IPS-11a (cell line): Measurements from ENCODE around the gene CTAG1A.
"Not testable (repeated sequence)": the region's sequence is repeated elsewhere in the genome, so short reads cannot be mapped to it uniquely, and the experiment has no call there.

Experiments used
- H3K4me3 ChIP-seq: one replicate; pipeline ENCODE4 v1.5.1; 2013; ENCODE audit warnings: low read depth, low read length, control low read depth

The CTAG1A gene

DNA sequence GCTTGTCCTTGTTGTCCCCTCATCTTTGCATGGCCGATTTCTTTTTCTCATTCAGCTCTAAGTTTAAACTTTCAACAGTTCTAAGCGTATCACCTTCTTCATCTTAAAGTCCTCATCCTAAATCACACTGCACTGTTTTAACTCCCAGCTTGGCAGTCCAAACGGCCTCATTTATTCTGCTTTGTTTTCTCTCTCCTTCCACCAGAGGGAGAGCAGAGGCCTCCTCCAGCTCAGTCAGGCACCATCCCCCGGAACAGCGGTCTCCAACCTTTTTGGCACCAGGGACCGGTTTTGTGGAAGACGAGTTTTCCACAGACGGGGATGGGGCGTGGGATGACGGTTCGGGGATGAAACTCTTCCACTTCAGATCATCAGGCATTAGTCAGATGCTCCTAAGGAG, 14.6 kb upstream of the CTAG1A start:
- not testable (repeated sequence) for H3K4me3 ChIP-seq

DNA sequence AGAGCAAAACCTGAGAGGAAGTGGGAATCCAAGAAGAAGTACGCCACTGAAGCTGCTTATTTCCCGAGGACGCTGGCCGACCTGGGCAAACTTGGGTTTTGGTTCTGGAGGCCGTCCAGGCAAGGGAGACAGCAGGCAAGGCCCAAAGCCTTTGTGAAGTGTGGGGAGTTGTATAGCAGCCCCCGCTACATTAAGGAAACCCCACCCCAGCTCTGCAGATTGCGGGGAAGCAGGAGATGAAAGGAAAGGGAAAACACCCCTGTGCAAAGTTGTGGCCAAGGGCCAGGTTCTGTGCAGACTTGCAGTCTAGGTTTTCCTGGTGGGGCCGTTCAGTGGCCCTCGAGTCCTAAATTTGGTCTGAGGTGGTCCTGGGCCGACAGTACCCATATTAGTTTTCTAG, 11.9 kb upstream of the CTAG1A start:
- not testable (repeated sequence) for H3K4me3 ChIP-seq

DNA sequence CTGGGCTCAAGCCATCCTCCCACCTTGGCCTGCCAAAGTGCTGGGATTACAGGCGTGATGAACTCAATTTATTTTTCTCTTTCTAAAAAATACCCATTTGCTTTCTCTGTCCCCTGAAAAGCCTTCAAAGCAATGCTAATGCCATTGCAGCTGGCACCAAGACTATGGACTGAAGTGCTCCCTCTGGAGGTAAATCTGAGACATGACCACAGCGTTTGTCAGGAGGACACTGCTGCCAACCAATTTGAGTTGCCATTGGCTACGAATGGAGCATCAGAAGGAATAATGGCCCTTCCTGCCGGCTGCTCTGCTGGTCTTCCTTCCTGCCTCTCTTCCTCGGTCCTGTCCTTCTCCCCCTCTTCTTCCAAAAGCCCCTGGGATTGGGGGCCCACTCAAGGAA, 9.9 kb upstream of the CTAG1A start:
- H3K4me3 ChIP-seq, result not testable (repeated sequence)

DNA sequence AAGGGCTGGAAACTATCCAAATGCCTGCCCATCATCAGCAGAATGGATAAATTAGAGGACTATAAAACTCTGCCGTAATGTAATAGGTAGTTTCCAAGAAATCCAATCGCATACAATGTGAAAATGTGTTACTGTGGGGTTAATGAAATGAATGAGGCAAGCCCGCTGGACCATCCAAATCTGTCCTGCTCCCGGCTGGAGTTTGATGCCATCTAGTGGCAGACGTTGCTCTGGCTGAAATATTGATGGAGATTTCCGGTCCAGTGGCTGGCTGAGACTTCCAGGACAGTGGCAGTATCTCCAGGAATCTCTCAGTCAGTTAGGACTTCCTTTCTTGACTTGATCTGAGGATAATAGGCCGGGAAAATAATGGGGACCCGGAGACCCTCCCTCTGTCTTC, 1.9 kb upstream of the CTAG1A start:
- H3K4me3 ChIP-seq, result not testable (repeated sequence)

DNA sequence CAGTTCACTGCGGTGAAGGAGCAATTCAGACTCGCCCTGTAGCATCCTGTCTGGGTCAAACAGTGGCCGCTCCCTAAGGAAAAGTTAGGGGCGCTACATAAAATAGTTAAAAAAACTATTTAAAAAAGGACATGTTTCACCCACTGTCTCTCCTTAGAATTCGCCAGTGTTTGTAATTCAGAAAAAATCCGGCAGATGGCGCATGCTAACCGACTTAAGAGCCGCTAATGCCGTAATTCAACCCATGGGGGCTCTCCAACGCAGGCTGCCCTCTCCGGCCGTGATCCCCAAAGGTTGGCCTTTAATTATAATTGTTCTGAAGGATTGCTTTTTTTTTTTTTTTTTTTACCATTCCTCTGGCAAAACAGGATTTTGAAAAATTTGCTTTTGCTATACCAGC, 5.5 kb downstream of the CTAG1A start:
- H3K4me3 ChIP-seq, result not testable (repeated sequence)

DNA sequence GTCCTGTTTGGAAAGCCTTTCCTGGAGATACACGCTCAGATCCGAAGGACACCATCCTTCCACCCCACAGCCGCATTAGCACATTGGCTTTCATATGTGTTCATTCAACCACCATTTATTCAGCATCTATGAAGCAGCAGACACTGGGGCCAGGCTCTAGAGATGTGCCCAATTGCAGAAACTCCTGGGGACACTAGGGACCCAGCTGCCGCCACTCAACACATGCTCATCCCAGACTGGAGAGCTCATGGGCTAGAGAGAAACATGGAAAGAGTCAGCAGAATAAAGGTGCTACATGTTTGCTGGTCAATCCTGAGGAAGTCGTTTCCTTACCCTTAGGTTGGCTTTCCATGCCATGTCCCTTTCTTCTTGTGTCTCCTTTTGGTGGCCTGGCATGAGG, 7.6 kb downstream of the CTAG1A start:
- no peak overlapping the region for H3K4me3 ChIP-seq

DNA sequence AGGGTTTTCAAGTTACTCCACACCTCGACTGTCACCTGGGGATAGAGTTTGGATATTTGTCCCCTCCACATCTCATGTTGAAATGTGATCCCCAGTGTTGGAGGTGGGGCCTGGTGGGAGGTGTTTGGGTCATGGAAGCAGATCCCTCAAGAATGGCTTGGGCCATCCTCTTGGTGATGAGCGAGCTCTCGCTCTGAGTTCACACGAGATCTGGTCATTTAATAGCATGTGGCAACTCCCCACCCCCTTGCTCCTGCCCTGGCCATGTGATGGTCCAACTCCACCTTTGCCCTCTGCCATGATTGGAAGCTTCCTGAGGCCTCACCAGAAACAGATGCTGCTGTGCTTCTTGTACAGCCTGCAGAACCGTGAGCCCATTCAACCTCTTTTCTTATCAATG, 8.3 kb downstream of the CTAG1A start:
- H3K4me3 ChIP-seq, result no peak overlapping the region

DNA sequence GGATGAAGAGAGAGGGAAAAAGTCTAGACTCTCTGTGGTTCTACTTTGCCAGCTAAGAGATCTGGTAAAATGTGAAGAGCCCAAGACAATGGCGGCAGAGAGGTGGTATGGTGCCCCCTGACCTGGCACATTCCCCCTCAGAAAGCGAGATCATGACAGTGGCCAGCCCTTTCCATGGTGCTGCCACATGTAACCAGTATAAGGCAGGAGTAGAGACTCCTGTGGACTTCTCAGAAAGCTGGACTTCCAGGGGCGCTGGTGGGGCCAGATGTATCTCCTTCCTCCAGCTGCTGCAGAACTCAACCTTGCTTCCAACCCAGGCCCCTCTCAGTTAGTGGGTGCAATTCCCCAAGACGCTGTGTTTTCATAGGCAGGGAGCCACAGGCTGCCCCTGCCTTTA, 9.6 kb downstream of the CTAG1A start:
- H3K4me3 ChIP-seq, result no peak overlapping the region

DNA sequence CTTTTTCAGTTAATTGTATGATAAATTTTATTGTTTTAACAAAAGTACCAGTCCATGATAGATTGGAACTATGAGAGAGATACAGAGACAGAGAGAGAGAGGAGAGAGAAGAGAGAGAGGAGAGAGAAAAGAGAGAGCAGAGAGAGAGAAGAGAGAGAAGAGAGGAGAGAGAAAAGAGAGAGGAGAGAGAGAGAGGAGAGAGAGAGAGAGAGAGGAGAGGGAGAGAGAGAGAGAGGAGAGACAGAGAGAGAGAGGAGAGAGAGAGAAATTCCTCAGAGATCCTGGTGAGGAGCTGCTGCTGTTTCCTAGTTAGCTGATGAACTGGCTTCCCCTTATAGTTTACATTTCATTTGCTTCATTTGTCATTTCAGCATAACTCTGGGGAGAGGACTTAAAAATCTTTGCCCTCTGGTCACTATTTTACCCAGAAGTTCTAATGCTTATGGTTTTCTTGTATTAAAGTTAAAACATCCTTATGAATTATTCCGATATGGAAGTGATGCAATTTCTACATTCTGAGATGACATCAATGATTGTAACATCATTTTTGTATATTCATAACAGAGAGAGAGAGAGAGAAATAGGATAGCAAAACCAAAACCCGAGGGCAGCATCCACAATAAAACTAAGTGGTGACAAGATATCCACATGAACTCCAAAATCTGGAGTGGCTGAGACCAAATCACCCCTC, 10.8 kb downstream of the CTAG1A start:
- no peak overlapping the region for H3K4me3 ChIP-seq

DNA sequence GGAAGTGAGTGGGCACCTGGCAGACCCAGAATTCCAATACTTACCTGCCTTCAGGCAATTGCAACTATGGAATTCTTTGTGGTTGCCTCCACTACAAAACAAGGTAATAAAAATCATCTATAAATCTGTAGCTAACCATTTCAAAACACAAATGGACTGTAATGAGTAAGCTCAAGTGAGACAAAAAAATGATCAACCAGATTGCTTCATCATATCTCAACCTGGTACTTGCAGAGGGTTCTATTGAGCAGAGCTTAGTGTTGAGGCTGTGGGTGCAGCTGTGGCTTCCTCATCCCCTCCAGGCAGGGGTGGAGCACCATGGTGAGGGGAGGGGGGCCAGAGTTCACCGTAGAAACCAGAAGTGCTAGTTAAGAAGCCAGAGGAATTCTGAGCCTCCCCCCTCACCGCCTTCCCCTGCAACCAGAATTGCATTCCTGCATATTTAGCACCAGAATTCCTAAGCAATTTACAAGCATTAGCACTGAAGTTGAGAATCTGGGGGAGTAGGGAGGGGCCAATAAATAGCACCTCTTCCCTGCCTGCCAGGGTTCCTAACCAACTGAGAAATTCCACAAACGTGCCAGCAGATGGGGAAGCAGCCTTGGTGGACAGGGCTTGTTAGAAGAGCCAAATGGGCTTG, 11.5 kb downstream of the CTAG1A start:
- H3K4me3 ChIP-seq, result no peak overlapping the region

DNA sequence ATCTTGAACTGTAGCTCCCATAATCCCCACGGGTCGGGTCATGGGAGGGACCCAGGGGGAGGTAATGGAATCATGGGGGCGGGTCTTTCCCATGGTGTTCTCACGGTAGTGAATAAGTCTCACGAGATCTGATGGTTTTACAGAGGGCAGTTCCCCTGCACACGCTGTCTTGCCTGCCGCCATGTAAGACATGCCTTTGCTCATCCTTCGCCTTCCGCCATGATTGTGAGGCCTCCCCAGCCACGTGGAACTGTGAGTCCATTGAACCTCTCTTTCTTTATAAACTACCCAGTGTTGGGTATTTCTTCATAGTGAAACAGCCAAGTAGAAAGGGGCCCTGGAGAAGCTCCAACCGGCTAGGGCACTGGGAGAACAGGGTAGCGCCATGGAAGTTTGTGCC, 12.3 kb downstream of the CTAG1A start:
- no peak overlapping the region for H3K4me3 ChIP-seq

DNA sequence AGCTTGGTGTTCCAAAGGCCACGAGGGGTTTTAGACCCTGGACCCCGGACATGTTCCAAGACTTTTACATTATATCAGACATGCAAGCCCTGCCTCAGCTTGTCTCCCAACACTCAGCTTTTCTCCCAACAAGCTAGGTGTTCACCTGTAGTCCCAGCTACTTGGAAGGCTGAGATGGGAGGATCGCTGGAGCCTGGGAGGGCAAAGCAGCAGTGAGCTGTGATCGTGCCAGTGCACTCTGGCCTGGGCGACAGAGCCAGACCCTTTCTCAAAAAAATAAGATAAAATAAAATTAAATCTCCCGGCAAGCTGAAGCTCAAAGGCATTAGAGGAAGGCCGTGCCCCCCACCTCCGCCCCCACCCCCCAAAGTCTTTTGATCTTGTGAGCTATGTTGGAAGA, 13.7 kb downstream of the CTAG1A start:
- no peak overlapping the region for H3K4me3 ChIP-seq

DNA sequence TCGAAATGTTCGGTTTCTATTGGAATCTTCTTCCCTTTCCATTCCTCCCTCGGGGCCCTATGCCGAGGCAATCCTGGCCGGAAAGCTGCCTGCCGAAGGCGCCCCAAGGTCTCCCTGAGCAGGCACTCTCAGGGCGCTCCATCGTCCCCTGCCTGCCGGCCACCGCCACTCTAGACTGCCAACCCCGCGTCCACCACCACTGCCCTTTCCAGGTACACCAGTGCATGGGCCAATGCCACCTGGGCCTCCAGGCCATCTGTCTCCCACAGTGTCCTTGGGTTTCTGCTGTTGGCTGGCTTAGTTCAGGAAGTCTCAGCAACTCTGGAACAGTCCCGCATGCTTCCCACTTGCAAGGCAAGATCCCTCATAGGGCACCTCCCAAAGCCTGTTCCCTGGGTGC, 14.6 kb downstream of the CTAG1A start:
- no peak overlapping the region for H3K4me3 ChIP-seq

DNA sequence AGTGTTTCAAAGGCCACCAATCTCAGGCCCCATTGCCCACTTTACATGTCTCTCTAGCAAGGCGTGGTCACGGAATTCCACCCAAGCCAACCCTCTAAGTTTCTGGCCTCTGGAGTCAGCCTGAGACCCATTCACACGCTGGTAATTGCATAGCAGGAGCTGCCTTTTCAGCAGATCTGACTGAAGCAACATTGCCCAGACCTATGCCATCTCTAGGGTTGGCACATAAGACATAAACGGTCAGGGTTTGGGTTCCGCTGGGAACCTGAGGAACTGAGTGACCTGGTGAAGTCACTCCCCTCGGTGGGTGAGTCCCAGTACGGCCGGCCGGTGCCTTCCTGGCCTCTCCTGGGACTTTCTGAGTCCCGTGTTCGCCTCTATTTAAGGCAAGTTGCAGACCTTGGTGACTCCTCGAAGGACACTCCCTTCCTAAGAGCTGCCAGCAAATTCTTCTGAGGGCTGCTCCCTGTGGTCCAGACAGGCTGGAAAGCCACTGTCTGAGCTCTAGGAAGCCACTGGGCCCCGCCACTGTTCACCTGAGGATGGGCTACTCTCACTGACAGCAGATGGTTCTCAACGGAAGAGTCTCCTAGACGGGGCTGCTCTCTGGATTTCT, 15.9 kb downstream of the CTAG1A start:
- H3K4me3 ChIP-seq, result no peak overlapping the region

DNA sequence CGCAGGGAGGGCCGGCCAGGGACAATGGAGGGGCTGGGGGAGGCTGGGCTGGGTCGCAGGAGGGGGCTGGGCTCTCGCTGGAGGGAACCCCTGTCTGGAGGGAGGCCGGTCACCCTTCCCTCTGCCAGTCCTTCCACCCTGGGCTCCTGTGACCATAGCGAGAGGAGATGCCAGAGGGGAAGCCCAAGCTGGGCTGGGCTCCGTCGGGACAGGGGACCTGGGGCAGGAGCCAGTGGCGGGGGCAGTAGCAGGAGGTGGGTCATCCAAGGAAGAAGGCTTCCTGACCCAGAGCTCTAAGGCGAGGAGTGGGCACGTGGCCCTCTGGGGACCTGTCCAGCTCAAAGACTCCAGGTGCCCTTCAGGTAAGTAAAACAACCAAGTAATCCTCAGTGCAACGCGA, 17.3 kb downstream of the CTAG1A start:
- H3K4me3 ChIP-seq, result no peak overlapping the region

DNA sequence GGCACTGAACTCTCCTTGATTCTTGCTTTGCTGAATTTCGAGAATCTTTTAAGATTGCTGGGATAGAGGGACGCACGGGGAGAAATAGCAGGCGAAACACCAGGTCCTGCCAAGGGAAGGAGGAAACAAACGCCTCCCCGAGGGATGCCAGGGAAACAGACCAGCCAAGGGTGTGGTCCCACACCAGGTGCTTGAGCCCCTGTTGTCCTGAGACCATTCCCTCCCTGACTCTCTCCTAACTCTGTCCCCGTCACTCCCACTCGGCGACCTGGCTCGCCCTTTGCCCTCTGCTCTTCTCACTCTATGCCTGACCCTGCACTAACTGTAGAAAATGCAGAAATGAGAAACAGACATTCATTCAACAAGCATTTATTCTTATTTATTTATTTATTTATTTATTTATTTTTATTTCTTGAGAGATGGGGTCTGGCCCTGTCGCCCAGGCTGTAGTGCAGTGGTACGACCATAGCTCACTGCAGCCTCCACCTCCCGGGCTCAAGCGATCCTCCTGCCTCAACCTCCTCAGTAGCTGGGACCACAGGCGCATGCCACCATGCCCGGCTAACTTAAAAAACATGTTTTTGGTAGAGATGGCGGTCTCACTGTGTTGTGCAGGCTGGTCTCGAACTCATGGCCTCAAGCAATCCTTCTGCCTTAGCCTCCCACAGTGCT, 18.0 kb downstream of the CTAG1A start:
- H3K4me3 ChIP-seq, result no peak overlapping the region

DNA sequence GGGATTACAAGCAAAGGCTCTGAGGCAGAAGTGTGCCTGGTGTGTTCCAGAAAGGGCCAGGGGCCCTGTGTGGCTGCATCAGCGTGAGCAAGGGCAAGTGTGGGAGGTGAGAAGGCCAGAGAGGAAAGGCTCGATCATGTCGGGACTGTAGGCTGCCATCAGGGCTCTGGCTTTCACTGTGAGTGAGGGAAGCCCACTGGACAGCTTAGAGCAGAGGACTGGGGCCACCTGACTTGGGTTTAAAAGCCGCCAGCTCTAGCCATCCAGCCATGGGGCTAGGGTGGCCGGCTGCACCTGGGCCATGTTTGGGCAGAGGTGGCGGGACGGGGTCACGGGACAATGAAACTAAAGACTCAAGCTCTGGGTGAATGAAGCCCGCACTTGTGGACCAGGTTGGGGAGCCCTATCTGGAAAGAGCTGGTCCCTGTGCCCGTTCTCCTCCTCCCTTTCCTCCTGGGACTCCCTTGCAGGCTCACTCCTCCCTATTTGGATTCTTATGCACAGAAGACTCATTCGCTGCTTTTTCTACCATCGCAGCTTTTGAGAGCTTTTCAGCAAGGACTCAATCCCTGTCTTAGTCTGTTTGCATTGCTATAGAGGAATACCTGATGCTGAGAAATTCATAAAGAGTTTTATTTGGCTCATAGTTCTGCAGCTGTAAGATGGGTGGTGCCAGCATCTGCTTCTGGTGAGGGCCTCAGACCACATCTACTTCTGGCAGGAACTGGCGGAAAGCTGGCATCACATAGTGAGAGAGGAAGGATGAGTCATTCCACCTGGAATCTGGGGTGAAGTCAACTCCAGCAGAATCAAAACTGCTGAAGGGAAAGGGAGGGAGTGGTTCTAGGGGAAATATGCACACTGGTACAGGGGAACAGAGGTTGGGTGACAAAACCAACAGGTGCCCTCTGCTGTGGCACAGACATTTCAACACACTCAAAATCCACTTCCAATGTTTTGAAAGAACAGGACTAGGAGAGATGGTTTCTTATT, 18.8 kb downstream of the CTAG1A start:
- no peak overlapping the region for H3K4me3 ChIP-seq

DNA sequence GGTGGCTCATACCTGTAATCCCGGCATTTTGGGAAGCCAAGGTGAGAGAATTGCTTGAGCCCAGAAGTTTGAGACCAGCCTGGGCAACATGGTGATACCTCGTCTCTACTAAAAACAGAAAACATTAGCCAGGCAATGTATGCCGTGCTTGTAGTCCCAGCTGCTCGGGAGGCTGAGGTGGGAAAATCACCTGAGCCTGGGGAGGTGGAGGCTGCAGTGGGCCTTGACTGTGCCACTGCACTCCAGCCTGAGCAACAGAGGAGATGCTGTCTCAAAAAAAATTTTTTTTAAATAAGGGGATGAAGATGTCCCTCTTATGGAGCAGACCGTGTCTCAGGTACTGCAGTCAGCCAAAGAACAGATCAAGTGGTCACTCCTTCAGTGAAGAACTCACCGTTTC, 20.6 kb downstream of the CTAG1A start:
- no peak overlapping the region for H3K4me3 ChIP-seq

DNA sequence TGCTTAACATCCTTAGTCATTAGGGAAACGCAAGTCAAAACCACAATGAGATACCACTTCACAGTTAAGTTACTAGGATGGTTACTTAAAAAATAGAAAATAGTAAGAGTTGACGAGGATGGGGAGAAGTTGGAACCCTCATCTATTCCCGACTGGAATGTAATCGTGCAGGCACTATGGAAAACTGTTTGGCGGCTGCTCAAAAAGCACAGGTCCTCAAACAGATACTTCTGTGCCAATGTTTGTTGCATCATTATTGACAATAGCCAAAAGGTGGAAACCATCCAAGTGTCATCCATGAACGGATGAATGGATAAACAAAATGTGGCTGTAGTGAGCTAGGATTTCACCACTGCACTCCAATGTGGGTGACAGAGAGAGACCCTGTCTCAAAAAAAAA, 22.4 kb downstream of the CTAG1A start:
- H3K4me3 ChIP-seq, result no peak overlapping the region

DNA sequence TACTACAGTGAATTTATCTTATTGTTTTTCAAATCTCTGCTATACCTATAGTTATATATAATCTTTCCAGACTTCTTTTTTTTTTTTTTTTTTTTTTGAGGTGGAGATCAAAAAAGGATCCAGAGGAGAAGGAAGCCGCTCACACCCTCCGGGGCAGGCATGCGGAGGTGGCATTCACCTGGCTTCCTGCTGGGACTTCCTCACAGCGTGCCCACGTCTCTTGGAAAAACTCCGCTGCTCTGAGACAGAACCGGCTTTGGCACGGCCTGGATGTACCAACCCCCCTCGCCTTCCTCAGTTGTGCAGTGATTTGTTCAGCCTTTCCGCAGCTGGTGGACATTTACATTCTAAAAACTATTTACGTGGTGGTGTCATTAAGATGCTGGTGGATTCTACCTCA, 23.0 kb downstream of the CTAG1A start:
- not testable (repeated sequence) for H3K4me3 ChIP-seq

DNA sequence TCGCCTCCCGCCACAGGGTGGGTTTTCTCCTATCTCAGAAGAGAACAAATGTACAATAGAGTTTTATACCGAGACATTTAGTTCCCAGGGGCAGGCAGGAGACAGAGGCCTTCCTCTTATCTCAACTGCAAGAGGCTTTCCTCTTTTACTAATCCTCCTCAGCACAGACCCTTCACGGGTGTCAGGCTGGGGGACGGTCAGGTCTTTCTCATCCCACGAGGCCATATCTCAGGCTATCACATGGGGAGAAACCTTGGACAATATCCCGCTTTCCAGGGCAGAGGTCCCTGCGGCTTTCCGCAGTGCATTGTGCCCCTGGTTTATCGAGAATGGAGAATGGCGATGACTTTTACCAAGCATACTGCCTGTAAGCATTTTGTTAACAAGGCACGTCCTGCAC, 23.9 kb downstream of the CTAG1A start:
- not testable (repeated sequence) for H3K4me3 ChIP-seq
